ENCODE measurements around the gene CDH23. TPM values are rescaled to one million over a fixed set of nuclear protein-coding genes. Genes with fewer than 3 reads are reported as not detected.

Gene CDH23
- total RNA-seq, 2 experiments from 2014 or later = 4.7 to 4.9 TPM

DNA sequence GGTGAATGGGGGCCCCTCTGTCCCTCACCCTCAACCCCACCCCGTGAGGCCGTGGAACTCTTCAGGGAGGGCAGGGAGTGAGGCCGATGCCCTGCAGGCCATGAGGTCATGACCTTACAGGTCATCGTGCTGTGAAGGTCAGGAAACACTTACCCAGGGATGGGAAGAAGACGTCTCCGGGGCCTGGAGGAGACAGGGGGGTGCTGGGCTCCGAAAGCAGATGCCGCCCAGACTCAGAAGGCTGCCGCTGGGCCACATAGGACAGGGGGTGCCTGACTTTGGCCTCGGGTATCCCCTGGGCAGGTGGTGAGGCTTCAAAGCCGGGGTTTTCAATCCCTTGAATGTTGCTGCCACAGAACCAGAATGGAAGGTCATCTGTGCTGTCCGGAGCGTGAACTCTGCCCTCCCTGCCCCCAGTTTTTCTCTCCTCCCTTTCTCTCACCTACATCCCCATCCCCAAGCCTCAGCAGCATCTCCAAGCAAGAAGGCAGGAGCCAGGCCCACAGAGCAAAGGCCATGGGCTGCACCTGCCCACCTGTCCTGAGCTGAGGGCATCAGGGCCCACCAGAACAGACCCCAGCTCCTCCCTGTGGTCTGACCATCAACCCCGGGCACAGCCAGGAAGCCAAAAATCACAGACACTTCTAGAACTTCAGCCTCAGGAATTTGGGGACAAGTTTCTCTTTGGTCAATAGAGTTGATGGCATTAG lies 354.9 kb downstream of the CDH23 start:
- Mint-ChIP-seq H3K27me3 (ENCODE audit: low read depth) (no peaks in the 10 kb centered on the region), H3K36me3 (ENCODE audit: low read depth) (peaks cover 84% of the 10 kb centered on the region), H3K4me1 (ENCODE audit: low read depth) (peaks cover 97% of the 10 kb centered on the region), H3K4me3 (peak overlapping the region; percentile 2), H3K9me3 (ENCODE audit: insufficient read depth) (no peaks in the 10 kb centered on the region), H3K27ac (peak overlapping the region; percentile 94)
- DNase-seq (no peak), ATAC-seq (no peak)
- CTCF ChIA-PET = interaction anchor here (0.9 to 8.4 kb wide), 10 partner anchors 9 to 60 kb away, joined by 3 to 116 read pairs (median 6); partner anchors contain the start of gene VSIR
- POLR2A ChIA-PET = interaction anchor here (0.8 to 1.8 kb wide), 11 partner anchors 10 to 25 kb away, joined by 3 to 8 read pairs (median 4); partner anchors contain the start of gene VSIR

DNA sequence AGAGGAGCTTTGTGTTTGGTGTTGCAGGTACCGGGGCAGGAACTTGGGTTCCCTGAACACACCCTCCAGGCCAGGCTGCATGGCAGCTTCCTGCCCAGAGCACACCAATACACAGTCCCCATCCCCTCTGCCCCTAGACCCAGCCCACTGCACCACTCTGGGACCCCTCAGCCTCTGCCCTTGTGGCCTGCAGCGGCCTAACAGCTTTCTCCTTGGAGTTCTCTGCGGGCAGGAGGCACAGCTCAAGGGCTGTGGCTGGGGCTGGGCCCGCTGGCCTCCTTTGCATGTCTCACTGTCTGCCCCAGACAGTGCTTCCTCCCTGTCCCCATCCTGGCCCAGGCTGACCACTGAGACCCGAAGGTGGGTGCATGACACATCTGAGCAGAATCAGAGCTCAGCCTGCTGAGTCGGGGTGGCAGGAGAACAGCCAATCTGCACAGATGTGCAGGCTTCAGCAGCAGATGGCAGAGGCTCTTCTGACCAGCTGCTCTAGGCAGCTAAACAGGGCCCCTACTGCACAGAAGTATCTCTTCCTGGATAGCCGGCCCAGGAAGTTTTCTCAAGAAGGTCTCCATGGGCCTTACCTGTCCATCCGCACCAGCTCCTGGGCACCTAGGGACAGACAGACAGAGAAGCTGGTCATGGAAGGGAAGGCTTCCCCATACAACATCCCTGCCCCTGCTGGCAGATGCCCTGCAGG lies 355.8 kb downstream of the CDH23 start:
- Mint-ChIP-seq H3K4me1 (ENCODE audit: low read depth) (peaks cover 97% of the 10 kb centered on the region), H3K27me3 (ENCODE audit: low read depth) (no peaks in the 10 kb centered on the region), H3K36me3 (ENCODE audit: low read depth) (peaks cover 83% of the 10 kb centered on the region), H3K4me3 (peak overlapping the region; percentile 34), H3K27ac (peak overlapping the region; percentile 94), H3K9me3 (ENCODE audit: insufficient read depth) (no peaks in the 10 kb centered on the region)
- CTCF ChIA-PET = interaction anchor here (0.9 to 8.4 kb wide), 10 partner anchors 10 to 59 kb away, joined by 3 to 116 read pairs (median 6); partner anchors contain the start of gene VSIR
- no peak for DNase-seq
- POLR2A ChIA-PET = interaction anchor here (0.8 to 1.8 kb wide), 11 partner anchors 11 to 26 kb away, joined by 3 to 8 read pairs (median 4); partner anchors contain the start of gene VSIR
- no peak for ATAC-seq

- DNase-seq = no peak
- no peak for ATAC-seq
- Mint-ChIP-seq H3K27me3 (ENCODE audit: low read depth) (no peaks in the 10 kb centered on the region), H3K27ac (peak overlapping the region; percentile 94), H3K9me3 (ENCODE audit: insufficient read depth) (no peaks in the 10 kb centered on the region), H3K4me3 (peak overlapping the region; percentile 34), H3K4me1 (ENCODE audit: low read depth) (peaks cover 97% of the 10 kb centered on the region), H3K36me3 (ENCODE audit: low read depth) (peaks cover 87% of the 10 kb centered on the region)
- ChIA-PET CTCF (interaction anchor here (1.2 to 8.4 kb wide), 5 partner anchors 17 to 58 kb away, joined by 3 to 116 read pairs (median 6); partner anchors contain the start of gene VSIR), POLR2A (interaction anchor here (1.2 to 1.6 kb wide), 4 partner anchors 16 to 23 kb away, joined by 4 to 8 read pairs (median 6); partner anchors contain the start of gene VSIR)
Measured at GRCh38 chr10:71753091-71753959, 356.6 kb downstream of the CDH23 start.

DNA sequence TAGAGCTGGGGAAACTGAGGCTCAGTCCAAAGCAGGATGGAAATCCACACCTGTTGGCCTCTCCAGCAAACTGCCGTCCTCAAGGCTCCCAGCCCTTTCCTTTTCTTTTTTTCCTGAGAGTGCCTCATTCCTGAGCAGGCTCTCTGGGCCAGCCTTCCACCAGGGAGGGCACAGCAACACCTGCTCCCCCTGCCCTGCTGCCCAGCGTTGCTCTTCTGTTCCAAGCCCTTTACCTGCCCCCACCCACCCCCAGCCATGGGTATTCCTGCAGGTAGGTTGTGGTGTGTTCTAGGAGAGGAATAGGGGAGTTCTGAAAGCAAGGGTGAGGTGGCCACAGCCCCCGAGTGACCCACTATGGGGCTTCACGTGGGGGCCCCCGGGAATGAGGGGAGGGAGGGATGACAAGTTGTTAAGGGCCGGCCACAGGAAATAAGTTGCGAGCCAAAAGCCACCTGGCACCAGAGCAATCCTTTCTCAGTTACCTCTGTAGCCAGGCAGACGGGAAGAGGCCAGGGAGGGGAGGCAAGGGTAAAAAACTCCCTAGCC lies 357.3 kb downstream of the CDH23 start:
- peaks cover 86% of the 10 kb centered on the region for H3K36me3 Mint-ChIP-seq (ENCODE audit: low read depth)
- POLR2A ChIA-PET = no interaction called here
- CTCF ChIA-PET = interaction anchor here (1.5 to 5.5 kb wide), 3 partner anchors 10 to 19 kb away, joined by 5 to 62 read pairs (median 52); partner anchors contain the start of gene VSIR
- no peaks in the 10 kb centered on the region for H3K27me3 Mint-ChIP-seq (ENCODE audit: low read depth)
- H3K27ac Mint-ChIP-seq = peak overlapping the region; percentile 94
- ATAC-seq (no peak), DNase-seq (no peak)
- H3K4me1 Mint-ChIP-seq (ENCODE audit: low read depth) = peaks cover 96% of the 10 kb centered on the region
- no peaks in the 10 kb centered on the region for H3K9me3 Mint-ChIP-seq (ENCODE audit: insufficient read depth)
- H3K4me3 Mint-ChIP-seq = no peak overlapping the region

GRCh38 chr10:71754562-71754961 lies 357.8 kb downstream of the CDH23 start:
- Mint-ChIP-seq H3K4me1 (ENCODE audit: low read depth) (peaks cover 91% of the 10 kb centered on the region), H3K27me3 (ENCODE audit: low read depth) (no peaks in the 10 kb centered on the region), H3K4me3 (no peak overlapping the region), H3K9me3 (ENCODE audit: insufficient read depth) (no peaks in the 10 kb centered on the region), H3K27ac (peak overlapping the region; percentile 94), H3K36me3 (ENCODE audit: low read depth) (peaks cover 87% of the 10 kb centered on the region)
- DNase-seq (no peak), ATAC-seq (no peak)
- ChIA-PET POLR2A (interaction anchor here (1.5 kb wide), 1 partner anchor 10 kb away, joined by 6 read pairs; no protein-coding TSS in a partner anchor), CTCF (interaction anchor here (0.8 to 5.5 kb wide), 5 partner anchors 9 to 57 kb away, joined by 3 to 62 read pairs (median 43); partner anchors contain the start of gene VSIR)

- peaks cover 85% of the 10 kb centered on the region for H3K4me1 Mint-ChIP-seq (ENCODE audit: low read depth)
- no peak overlapping the region for H3K4me3 Mint-ChIP-seq
- no peaks in the 10 kb centered on the region for H3K9me3 Mint-ChIP-seq (ENCODE audit: insufficient read depth)
- H3K27me3 Mint-ChIP-seq (ENCODE audit: low read depth) = no peaks in the 10 kb centered on the region
- CTCF ChIA-PET = interaction anchor here (0.7 to 5.5 kb wide), 7 partner anchors 8 to 58 kb away, joined by 3 to 62 read pairs (median 12); partner anchors contain the start of gene VSIR
- ATAC-seq = no peak
- DNase-seq = no peak
- peak overlapping the region; percentile 65 for H3K27ac Mint-ChIP-seq
- POLR2A ChIA-PET = interaction anchor here (0.6 to 1.5 kb wide), 3 partner anchors 10 to 48 kb away, joined by 3 to 6 read pairs (median 4); no protein-coding TSS in a partner anchor
- H3K36me3 Mint-ChIP-seq (ENCODE audit: low read depth) = peaks cover 84% of the 10 kb centered on the region
Measured at GRCh38 chr10:71755179-71755879, 358.6 kb downstream of the CDH23 start.

- Mint-ChIP-seq H3K36me3 (ENCODE audit: low read depth) (peaks cover 86% of the 10 kb centered on the region), H3K27ac (peak overlapping the region; percentile 91), H3K27me3 (ENCODE audit: low read depth) (no peaks in the 10 kb centered on the region), H3K9me3 (ENCODE audit: insufficient read depth) (no peaks in the 10 kb centered on the region), H3K4me1 (ENCODE audit: low read depth) (peaks cover 86% of the 10 kb centered on the region), H3K4me3 (peak overlapping the region; percentile 57)
- CTCF ChIA-PET = interaction anchor here (0.7 to 5.5 kb wide), 11 partner anchors 8 to 59 kb away, joined by 3 to 62 read pairs (median 12); partner anchors contain the start of gene VSIR
- ATAC-seq = peak; percentile 53
- DNase-seq = no peak
- POLR2A ChIA-PET = interaction anchor here (1.0 to 3.7 kb wide), 10 partner anchors 8 to 61 kb away, joined by 3 to 30 read pairs (median 6); partner anchors contain the start of gene VSIR
Measured at GRCh38 chr10:71756311-71757191, 359.8 kb downstream of the CDH23 start.

DNA sequence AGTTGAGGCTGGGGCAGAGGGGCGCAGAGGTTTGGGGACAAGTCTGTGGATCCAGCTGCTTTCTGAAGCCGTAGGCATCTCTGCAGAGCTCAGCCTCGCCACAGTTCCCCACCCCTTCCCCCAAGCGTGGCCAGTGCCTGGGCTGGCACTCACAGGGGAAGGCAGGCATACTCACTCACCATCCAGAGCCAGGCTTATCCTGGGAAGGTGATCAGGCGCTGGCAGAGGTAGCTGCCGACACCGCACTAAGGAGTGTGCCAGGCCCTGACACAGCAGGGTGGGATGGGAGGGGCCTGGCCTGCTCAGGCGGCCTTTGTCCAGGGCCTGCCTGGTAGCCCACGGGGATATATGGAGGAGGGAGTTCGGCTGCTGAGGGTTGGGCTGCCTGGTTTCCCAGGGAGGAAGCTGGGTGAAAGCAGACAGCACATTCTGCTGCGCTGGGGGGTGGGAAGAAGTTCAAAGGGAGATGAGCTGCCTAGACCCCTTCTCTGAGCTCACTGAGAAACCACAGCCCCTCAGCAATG lies 360.7 kb downstream of the CDH23 start:
- Mint-ChIP-seq H3K27me3 (ENCODE audit: low read depth) (no peaks in the 10 kb centered on the region), H3K36me3 (ENCODE audit: low read depth) (peaks cover 79% of the 10 kb centered on the region), H3K4me1 (ENCODE audit: low read depth) (peaks cover 85% of the 10 kb centered on the region), H3K9me3 (ENCODE audit: insufficient read depth) (no peaks in the 10 kb centered on the region), H3K27ac (peak overlapping the region; percentile 91), H3K4me3 (peak overlapping the region; percentile 57)
- ChIA-PET CTCF (interaction anchor here (0.8 to 5.5 kb wide), 15 partner anchors 9 to 139 kb away, joined by 3 to 62 read pairs (median 11); partner anchors contain the start of gene VSIR), POLR2A (interaction anchor here (0.6 to 3.7 kb wide), 13 partner anchors 9 to 82 kb away, joined by 3 to 30 read pairs (median 4); partner anchors contain the start of gene VSIR)
- ATAC-seq (peak; percentile 27), DNase-seq (no peak)

- H3K4me3 Mint-ChIP-seq = no peak overlapping the region
- H3K4me1 Mint-ChIP-seq (ENCODE audit: low read depth) = peaks cover 85% of the 10 kb centered on the region
- peaks cover 77% of the 10 kb centered on the region for H3K36me3 Mint-ChIP-seq (ENCODE audit: low read depth)
- H3K27me3 Mint-ChIP-seq (ENCODE audit: low read depth) = no peaks in the 10 kb centered on the region
- DNase-seq (no peak), ATAC-seq (no peak)
- ChIA-PET POLR2A (no interaction called here), CTCF (interaction anchor here (6.0 kb wide), 1 partner anchor 12 kb away, joined by 34 read pairs; the partner anchor contains the start of gene VSIR)
- no peaks in the 10 kb centered on the region for H3K9me3 Mint-ChIP-seq (ENCODE audit: insufficient read depth)
- H3K27ac Mint-ChIP-seq = peak overlapping the region; percentile 60
Measured at GRCh38 chr10:71761105-71761511, 364.4 kb downstream of the CDH23 start.

Data from activated CD8-positive, alpha-beta T cell treated with anti-CD3 and anti-CD28 coated beads, Interleukin-2, amount 10 ng/mL, durations not matched to agents 7 days and 5 days (primary cell).